Breast epithelium (tissue), 3 donors: ENCODE data around the gene RPA1.

Source experiments
- POLR2A ChIP-seq: fragments of 450-650 bp; IDR thresholded peaks from one replicate; pipeline ENCODE4 v1.6.1; 2016; ENCODE audit warnings: antibody characterized with exemption, mild to moderate bottlenecking, moderate library complexity
- POLR2AphosphoS5 ChIP-seq, 3 donors: sonication (generic); formaldehyde crosslinking; IDR thresholded peaks; one replicate each; pipeline ENCODE4 v1.6.1; 2017; ENCODE audit warnings: antibody characterized with exemption in 3 of 3
- TF ChIP-seq, protein P1 (sequence below), 3 donors: fragments of 450-650 bp; IDR thresholded peaks; one replicate each; pipeline ENCODE4 v1.5.1; 2016 to 2017; ENCODE audit warnings: antibody characterized with exemption in 3 of 3, mild to moderate bottlenecking in 3 of 3, moderate library complexity in 3 of 3

DNA sequence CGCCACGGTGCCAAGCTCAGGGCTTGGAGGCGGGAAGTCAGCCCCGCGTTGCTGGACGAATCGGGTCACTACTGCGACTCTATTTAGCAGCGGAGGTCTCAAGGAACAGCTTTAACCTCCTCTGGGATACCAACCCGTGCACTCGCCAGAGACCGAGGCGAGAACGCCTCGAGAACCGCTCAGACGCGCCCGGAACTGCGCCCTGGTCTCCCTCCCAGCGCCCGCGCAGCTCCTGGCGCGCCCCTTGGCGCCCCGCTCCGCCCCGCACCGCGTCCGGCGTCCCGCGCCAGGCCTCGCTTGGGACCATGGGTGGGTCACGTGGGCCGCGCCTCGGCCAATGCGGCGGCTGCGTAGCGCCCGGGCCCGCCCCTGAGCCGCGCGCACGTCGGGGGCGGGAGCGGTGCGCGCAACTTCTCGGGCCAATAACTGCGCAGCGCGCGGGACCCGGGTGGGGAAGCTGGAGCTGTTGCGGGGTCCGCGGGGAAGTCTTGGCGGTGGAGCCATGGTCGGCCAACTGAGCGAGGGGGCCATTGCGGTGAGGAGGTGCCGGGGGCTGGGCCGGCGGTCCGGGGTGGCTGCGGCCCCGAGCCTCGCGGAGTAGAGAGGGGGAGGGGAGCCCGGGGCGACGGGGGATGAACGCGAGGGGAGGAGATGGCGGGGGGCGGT, at the start of gene RPA1, which contains the start of gene SMYD4:
- TF ChIP-seq POLR2A (no peak), POLR2AphosphoS5 (IDR thresholded peaks at IDR 0.05) (peak; percentile 65 to 79 (median 66))
- TF ChIP-seq, protein P1, sequence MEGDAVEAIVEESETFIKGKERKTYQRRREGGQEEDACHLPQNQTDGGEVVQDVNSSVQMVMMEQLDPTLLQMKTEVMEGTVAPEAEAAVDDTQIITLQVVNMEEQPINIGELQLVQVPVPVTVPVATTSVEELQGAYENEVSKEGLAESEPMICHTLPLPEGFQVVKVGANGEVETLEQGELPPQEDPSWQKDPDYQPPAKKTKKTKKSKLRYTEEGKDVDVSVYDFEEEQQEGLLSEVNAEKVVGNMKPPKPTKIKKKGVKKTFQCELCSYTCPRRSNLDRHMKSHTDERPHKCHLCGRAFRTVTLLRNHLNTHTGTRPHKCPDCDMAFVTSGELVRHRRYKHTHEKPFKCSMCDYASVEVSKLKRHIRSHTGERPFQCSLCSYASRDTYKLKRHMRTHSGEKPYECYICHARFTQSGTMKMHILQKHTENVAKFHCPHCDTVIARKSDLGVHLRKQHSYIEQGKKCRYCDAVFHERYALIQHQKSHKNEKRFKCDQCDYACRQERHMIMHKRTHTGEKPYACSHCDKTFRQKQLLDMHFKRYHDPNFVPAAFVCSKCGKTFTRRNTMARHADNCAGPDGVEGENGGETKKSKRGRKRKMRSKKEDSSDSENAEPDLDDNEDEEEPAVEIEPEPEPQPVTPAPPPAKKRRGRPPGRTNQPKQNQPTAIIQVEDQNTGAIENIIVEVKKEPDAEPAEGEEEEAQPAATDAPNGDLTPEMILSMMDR (IDR thresholded peaks at IDR 0.05): no peak
